ENCODE data around the gene AURKAIP1.

DNA sequence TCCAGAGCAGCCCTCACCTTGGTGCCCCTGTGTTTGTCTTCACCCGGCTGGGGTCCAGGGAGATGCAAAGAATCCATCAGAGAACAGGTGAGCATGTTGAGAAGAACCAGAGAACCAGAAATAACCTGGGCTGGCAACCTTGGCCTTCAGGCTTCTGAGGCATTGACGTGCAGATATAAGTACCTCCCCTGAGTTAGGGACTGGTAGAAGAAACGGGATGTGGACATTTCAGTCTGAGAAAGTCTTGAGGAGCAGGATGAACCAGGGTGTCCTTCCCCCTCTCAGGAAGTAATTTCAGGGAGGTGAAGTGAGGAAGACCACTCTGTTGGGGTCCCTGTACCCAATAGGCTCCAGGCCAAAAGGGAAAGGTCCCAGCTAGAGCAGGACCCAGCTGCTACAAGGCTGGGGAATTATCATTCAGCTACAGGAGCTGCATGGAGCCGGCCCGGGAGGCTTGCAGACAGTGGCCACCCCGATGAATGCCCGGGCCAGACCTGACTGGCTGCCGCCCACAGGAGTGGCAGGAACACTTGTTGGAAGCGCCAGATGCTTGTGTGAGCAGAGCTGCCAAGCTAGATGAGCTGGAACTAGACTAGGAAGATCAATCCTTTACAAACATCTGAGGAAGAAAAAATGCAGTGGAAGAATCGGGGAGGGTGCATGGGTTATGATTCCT lies 1.7 kb upstream of the AURKAIP1 start:
- TF ChIP-seq, protein P1, sequence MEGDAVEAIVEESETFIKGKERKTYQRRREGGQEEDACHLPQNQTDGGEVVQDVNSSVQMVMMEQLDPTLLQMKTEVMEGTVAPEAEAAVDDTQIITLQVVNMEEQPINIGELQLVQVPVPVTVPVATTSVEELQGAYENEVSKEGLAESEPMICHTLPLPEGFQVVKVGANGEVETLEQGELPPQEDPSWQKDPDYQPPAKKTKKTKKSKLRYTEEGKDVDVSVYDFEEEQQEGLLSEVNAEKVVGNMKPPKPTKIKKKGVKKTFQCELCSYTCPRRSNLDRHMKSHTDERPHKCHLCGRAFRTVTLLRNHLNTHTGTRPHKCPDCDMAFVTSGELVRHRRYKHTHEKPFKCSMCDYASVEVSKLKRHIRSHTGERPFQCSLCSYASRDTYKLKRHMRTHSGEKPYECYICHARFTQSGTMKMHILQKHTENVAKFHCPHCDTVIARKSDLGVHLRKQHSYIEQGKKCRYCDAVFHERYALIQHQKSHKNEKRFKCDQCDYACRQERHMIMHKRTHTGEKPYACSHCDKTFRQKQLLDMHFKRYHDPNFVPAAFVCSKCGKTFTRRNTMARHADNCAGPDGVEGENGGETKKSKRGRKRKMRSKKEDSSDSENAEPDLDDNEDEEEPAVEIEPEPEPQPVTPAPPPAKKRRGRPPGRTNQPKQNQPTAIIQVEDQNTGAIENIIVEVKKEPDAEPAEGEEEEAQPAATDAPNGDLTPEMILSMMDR (IDR thresholded peaks at IDR 0.05; ENCODE audit: insufficient read depth, low read length): no peak
- TF ChIP-seq, protein P2, sequence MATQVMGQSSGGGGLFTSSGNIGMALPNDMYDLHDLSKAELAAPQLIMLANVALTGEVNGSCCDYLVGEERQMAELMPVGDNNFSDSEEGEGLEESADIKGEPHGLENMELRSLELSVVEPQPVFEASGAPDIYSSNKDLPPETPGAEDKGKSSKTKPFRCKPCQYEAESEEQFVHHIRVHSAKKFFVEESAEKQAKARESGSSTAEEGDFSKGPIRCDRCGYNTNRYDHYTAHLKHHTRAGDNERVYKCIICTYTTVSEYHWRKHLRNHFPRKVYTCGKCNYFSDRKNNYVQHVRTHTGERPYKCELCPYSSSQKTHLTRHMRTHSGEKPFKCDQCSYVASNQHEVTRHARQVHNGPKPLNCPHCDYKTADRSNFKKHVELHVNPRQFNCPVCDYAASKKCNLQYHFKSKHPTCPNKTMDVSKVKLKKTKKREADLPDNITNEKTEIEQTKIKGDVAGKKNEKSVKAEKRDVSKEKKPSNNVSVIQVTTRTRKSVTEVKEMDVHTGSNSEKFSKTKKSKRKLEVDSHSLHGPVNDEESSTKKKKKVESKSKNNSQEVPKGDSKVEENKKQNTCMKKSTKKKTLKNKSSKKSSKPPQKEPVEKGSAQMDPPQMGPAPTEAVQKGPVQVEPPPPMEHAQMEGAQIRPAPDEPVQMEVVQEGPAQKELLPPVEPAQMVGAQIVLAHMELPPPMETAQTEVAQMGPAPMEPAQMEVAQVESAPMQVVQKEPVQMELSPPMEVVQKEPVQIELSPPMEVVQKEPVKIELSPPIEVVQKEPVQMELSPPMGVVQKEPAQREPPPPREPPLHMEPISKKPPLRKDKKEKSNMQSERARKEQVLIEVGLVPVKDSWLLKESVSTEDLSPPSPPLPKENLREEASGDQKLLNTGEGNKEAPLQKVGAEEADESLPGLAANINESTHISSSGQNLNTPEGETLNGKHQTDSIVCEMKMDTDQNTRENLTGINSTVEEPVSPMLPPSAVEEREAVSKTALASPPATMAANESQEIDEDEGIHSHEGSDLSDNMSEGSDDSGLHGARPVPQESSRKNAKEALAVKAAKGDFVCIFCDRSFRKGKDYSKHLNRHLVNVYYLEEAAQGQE (IDR thresholded peaks at IDR 0.05; ENCODE audit: insufficient replicate concordance, low read depth): no peak
- TF ChIP-seq POLR2AphosphoS5 (IDR thresholded peaks at IDR 0.05; ENCODE audit: low read depth) (no peak), SPI1 (IDR thresholded peaks at IDR 0.05; ENCODE audit: borderline replicate concordance, low read depth) (no peak), GABPA (IDR thresholded peaks at IDR 0.05; ENCODE audit: low read depth) (no peak)

Data from HL-60 (cell line).